NB4 (cell line): ENCODE measurements around the gene SPATA6L.

Experiments
- MYC ChIP-seq: IDR thresholded peaks from 2 replicates; pipeline ENCODE4 v1.6.1; 2011; ENCODE audit warnings: low read depth, low read length
- POLR2A ChIP-seq: IDR thresholded peaks from 2 replicates; pipeline ENCODE4 v1.6.1; 2011; ENCODE audit warnings: mild to moderate bottlenecking; ENCODE audit not compliant: insufficient read length; ENCODE audit errors: extremely low read depth
- TF ChIP-seq, protein P1 (sequence below): IDR thresholded peaks from 2 replicates; pipeline ENCODE4 v1.6.1; 2011; ENCODE audit warnings: low read depth, low read length
- TF ChIP-seq, protein P2 (sequence below): IDR thresholded peaks from one replicate; pipeline ENCODE4 v1.5.1; 2012; ENCODE audit warnings: low read depth, low read length

DNA sequence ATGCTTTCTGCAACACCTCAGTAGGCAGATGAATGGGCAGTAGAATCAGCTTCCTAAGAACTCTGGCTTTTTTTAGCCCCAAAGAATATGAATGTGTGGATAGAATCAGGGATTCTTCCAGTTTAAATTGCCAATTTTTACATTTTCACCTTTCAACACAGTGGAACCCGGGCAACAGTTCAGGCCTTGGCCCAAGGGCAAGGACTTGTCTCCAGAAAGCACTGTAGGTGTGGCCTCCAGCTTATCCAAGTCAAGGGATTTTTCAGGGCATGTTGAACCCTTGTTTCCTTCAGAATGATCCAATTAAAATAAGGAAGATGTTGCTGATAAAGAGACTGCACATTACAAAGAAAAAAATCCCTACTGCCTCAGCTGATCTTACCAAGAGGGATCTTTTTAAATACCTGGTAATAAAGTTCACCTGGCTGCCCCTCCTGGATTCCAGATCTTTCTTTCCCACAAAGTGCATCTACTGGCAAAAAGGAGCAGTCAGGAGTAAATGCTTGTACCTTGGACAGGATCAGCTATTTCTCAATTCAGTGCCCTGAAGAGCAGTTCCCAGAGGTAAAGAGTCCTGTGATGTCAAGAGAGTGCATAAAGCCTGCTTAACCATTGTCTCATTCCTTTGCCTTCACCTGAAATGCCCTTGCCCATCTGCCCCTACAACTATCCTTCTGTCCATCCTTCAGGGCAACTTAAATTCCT, 84.3 kb downstream of the SPATA6L start:
- no peak for TF ChIP-seq POLR2A
- TF ChIP-seq, protein P1, sequence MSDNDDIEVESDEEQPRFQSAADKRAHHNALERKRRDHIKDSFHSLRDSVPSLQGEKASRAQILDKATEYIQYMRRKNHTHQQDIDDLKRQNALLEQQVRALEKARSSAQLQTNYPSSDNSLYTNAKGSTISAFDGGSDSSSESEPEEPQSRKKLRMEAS, result no peak
- TF ChIP-seq, protein P2, sequence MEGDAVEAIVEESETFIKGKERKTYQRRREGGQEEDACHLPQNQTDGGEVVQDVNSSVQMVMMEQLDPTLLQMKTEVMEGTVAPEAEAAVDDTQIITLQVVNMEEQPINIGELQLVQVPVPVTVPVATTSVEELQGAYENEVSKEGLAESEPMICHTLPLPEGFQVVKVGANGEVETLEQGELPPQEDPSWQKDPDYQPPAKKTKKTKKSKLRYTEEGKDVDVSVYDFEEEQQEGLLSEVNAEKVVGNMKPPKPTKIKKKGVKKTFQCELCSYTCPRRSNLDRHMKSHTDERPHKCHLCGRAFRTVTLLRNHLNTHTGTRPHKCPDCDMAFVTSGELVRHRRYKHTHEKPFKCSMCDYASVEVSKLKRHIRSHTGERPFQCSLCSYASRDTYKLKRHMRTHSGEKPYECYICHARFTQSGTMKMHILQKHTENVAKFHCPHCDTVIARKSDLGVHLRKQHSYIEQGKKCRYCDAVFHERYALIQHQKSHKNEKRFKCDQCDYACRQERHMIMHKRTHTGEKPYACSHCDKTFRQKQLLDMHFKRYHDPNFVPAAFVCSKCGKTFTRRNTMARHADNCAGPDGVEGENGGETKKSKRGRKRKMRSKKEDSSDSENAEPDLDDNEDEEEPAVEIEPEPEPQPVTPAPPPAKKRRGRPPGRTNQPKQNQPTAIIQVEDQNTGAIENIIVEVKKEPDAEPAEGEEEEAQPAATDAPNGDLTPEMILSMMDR, result no peak
- TF ChIP-seq MYC, result no peak
